GM12878 (cell line): ENCODE results near the gene PPIG.

ENCODE experiments used
- CEBPB ChIP-seq, 2 experiments: fragments of 150-350 bp in 1 of 2; IDR thresholded peaks; 2 replicates each; pipeline ENCODE4 v1.6.1; 2012 to 2014; ENCODE audit warnings: low read depth in 2 of 2, low read length in 2 of 2, borderline replicate concordance in 1 of 2, inconsistent platforms in 1 of 2
- CTCF ChIP-seq, 3 experiments: IDR thresholded peaks in 2 of 3; conservative IDR thresholded peaks in 1 of 3; 2 replicates each; pipeline ENCODE4 v1.5.1; 2011; ENCODE audit warnings: low read depth in 3 of 3, low read length in 3 of 3, mild to moderate bottlenecking in 3 of 3, control low read depth in 2 of 3, moderate library complexity in 2 of 3, inconsistent platforms in 1 of 3, mixed read lengths in 1 of 3; ENCODE audit not compliant: control insufficient read depth in 2 of 3, insufficient read depth in 1 of 3; ENCODE audit errors: extremely low read depth in 1 of 3
- FOXM1 ChIP-seq: IDR thresholded peaks from 2 replicates; pipeline ENCODE4 v1.6.1; 2012; ENCODE audit warnings: low read depth, mild to moderate bottlenecking, inconsistent platforms, low read length, moderate library complexity
- GATAD2B ChIP-seq: fragments of 450-650 bp; conservative IDR thresholded peaks from 2 replicates; pipeline ENCODE4 v1.6.1; 2017; ENCODE audit warnings: low read depth, mild to moderate bottlenecking, moderate library complexity
- HDAC6 ChIP-seq: fragments of 200-600 bp; sonication (generic); IDR thresholded peaks from one replicate; pipeline ENCODE4 v1.8.0; 2017; ENCODE audit warnings: antibody characterized with exemption; ENCODE audit not compliant: unreplicated experiment
- JUND ChIP-seq: IDR thresholded peaks from 2 replicates; pipeline ENCODE4 v1.6.1; 2012; ENCODE audit warnings: low read depth, mild to moderate bottlenecking, low read length, improper control_type of control experiment, moderate library complexity
- POLR2A ChIP-seq: IDR thresholded peaks from 2 replicates; pipeline ENCODE4 v1.6.1; 2011; ENCODE audit warnings: low read depth, mild to moderate bottlenecking, low read length
- RUNX3 ChIP-seq: IDR thresholded peaks from 2 replicates; pipeline ENCODE4 v1.6.1; 2012; ENCODE audit warnings: low read length, inconsistent platforms
- SUZ12 ChIP-seq: fragments of 200-600 bp; sonication (generic); IDR thresholded peaks from one replicate; pipeline ENCODE4 v1.6.1; 2018; ENCODE audit warnings: antibody characterized with exemption, mild to moderate bottlenecking; ENCODE audit not compliant: unreplicated experiment
- TAF1 ChIP-seq: IDR thresholded peaks from 2 replicates; pipeline ENCODE4 v1.6.1; 2011; ENCODE audit warnings: mild to moderate bottlenecking, low read depth, low read length, borderline replicate concordance
- TF ChIP-seq, protein P1 (sequence below): IDR thresholded peaks from 2 replicates; pipeline ENCODE4 v1.6.1; 2012; ENCODE audit warnings: low read length, inconsistent platforms
- TF ChIP-seq, protein P2 (sequence below): IDR thresholded peaks from 2 replicates; pipeline ENCODE4 v1.6.1; 2012; ENCODE audit warnings: mild to moderate bottlenecking, low read depth, low read length

GRCh38 chr2:169664978-169665930, 81.1 kb downstream of the PPIG start:
- TF ChIP-seq GATAD2B (no peak), TAF1 (no peak), SUZ12 (no peak), HDAC6 (no peak), CTCF (IDR thresholded peaks at IDR 0.05 in 2 of 3, conservative IDR thresholded peaks at IDR 0.05 in 1 of 3; ENCODE audit: control insufficient read depth in 2 of 3, extremely low read depth in 1 of 3, insufficient read depth in 1 of 3, low read depth in 3 of 3, low read length in 3 of 3) (no peak), FOXM1 (no peak), JUND (no peak), RUNX3 (no peak), CEBPB (IDR thresholded peaks at IDR 0.05; ENCODE audit: borderline replicate concordance in 1 of 2, low read depth in 2 of 2, low read length in 2 of 2) (no peak), POLR2A (no peak)
- TF ChIP-seq, protein P1, sequence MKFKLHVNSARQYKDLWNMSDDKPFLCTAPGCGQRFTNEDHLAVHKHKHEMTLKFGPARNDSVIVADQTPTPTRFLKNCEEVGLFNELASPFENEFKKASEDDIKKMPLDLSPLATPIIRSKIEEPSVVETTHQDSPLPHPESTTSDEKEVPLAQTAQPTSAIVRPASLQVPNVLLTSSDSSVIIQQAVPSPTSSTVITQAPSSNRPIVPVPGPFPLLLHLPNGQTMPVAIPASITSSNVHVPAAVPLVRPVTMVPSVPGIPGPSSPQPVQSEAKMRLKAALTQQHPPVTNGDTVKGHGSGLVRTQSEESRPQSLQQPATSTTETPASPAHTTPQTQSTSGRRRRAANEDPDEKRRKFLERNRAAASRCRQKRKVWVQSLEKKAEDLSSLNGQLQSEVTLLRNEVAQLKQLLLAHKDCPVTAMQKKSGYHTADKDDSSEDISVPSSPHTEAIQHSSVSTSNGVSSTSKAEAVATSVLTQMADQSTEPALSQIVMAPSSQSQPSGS: no peak
- TF ChIP-seq, protein P2, sequence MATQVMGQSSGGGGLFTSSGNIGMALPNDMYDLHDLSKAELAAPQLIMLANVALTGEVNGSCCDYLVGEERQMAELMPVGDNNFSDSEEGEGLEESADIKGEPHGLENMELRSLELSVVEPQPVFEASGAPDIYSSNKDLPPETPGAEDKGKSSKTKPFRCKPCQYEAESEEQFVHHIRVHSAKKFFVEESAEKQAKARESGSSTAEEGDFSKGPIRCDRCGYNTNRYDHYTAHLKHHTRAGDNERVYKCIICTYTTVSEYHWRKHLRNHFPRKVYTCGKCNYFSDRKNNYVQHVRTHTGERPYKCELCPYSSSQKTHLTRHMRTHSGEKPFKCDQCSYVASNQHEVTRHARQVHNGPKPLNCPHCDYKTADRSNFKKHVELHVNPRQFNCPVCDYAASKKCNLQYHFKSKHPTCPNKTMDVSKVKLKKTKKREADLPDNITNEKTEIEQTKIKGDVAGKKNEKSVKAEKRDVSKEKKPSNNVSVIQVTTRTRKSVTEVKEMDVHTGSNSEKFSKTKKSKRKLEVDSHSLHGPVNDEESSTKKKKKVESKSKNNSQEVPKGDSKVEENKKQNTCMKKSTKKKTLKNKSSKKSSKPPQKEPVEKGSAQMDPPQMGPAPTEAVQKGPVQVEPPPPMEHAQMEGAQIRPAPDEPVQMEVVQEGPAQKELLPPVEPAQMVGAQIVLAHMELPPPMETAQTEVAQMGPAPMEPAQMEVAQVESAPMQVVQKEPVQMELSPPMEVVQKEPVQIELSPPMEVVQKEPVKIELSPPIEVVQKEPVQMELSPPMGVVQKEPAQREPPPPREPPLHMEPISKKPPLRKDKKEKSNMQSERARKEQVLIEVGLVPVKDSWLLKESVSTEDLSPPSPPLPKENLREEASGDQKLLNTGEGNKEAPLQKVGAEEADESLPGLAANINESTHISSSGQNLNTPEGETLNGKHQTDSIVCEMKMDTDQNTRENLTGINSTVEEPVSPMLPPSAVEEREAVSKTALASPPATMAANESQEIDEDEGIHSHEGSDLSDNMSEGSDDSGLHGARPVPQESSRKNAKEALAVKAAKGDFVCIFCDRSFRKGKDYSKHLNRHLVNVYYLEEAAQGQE: no peak
